Psoas muscle (tissue), 8 donors: ENCODE measurements around the gene FBXL19. TPM values are rescaled to one million over a fixed set of nuclear protein-coding genes. Genes with fewer than 3 reads are reported as not detected.
A peak's percentile ranks its signal among the peaks of the same experiment; 100 is the strongest.

Experiments
- ATAC-seq, 4 donors: fragments of 200-7000 bp; cut with Tn5 transposase; one replicate each; pipeline ENCODE4 v1.9.1; 2020; ENCODE audit warnings: moderate library complexity in 3 of 4, mild to moderate bottlenecking in 2 of 4
- DNase-seq, 2 donors: peaks; one replicate each; pipeline ENCODE4 v3.0.0-alpha.2; 2020
- H3K27ac ChIP-seq: fragments of 200-600 bp; one replicate; pipeline ENCODE4 v1.8.0; 2022
- H3K27me3 ChIP-seq, 3 donors: fragments of 200-600 bp in 1 of 3; one replicate each; pipeline versions ENCODE4 v1.6.1 to v1.8.0; 2013 to 2022; ENCODE audit warnings: low read length in 2 of 3, mild to moderate bottlenecking in 2 of 3, moderate library complexity in 1 of 3; ENCODE audit not compliant: insufficient read depth in 3 of 3
- H3K36me3 ChIP-seq, 2 donors: fragments of 200-600 bp in 1 of 2; one replicate each; pipeline versions ENCODE4 v1.6.1 to v1.8.0; 2013 to 2022; ENCODE audit warnings: low read depth in 1 of 2, mild to moderate bottlenecking in 1 of 2, moderate library complexity in 1 of 2; ENCODE audit not compliant: insufficient read depth in 1 of 2
- H3K4me1 ChIP-seq: fragments of 200-600 bp; one replicate; pipeline ENCODE4 v1.8.0; 2022
- H3K4me3 ChIP-seq: fragments of 200-600 bp; one replicate; pipeline ENCODE4 v1.8.0; 2022; ENCODE audit warnings: mild to moderate bottlenecking
- H3K9me3 ChIP-seq: fragments of 200-600 bp; one replicate; pipeline ENCODE4 v1.8.0; 2022
- CTCF ChIP-seq: fragments of 200-600 bp; IDR thresholded peaks from one replicate; pipeline ENCODE4 v1.8.0; 2022; ENCODE audit warnings: antibody characterized with exemption
- WGBS, 3 donors: extraction: QIAGEN DNeasy Blood & Tissue Kit; methylation state at CpG; one replicate each; pipeline versions ENCODE4 v1.1.6 to v1.1.7; 2013; 5-methylcytosine and 5-hydroxymethylcytosine counted together
- intact Hi-C, 2 donors: fragments of 100-400 bp; cut with DNase I; formaldehyde crosslinking; loops; one replicate each; pipeline versions ENCODE4 v1.11.0 to v1.14.2; 2022
- polyA plus RNA-seq, 3 donors: library from polyadenylated mRNA; stranded (reverse); fragments of 200-250 nt; gene quantifications; one replicate each; pipeline ENCODE4 v1.2.3, GENCODE V29; 2013
- total RNA-seq, 4 donors: library from RNA; stranded (reverse); fragmentation: NEBNext Ultra II Directional in 2 of 4; extraction: Animal tissue kit (Norgen Biotek cat#: 25700) in 2 of 4; gene quantifications; one replicate each; pipeline versions ENCODE4 v1.2.1 to v1.2.4, GENCODE V29; 2021 to 2023
- donor health status: healthy with polysubstance abuse.
- donor health status: DM: no; HTN: no; CAD: no; lungs with moderate emphysema.
- donor health status: Bipolar disorder and iron deficiency.
- donor health status: healthy.
- donor health status: DM: yes; HTN: yes; CAD: no.
- donor health status: DM: no; HTN: no; CAD: no.
- donor health status: DM: no; HTN: no; CAD: no.
- donor health status: DM: yes; HTN: yes; CAD: no.

Gene FBXL19
- total and polyA plus RNA-seq, 7 donors = 2.8 to 5.4 (median 4.1) TPM

- intact Hi-C loops = loop anchor here (2.0 to 5.0 kb wide), 2 partner anchors 19 to 34 kb away; partner anchors contain the start of gene BCL7C (in 1 of the 2)
Measured at GRCh38 chr16:30875871-30876801, 47.2 kb upstream of the FBXL19 start.

GRCh38 chr16:30876867-30877266 is 46.5 kb upstream of the FBXL19 start:
- Histone ChIP-seq H3K27me3 (no peaks in the 10 kb centered on the region), H3K36me3 (peaks cover 8 to 20% of the 10 kb centered on the region in 2 donors), H3K27ac (no peak overlapping the region), H3K4me3 (peak overlapping the region; percentile 94), H3K9me3 (no peaks in the 10 kb centered on the region), H3K4me1 (peaks cover 14% of the 10 kb centered on the region)
- TF ChIP-seq CTCF = no peak
- intact Hi-C loops = loop anchor here in 1 of 2 donors (5.0 kb wide), 1 partner anchor 35 kb away; no protein-coding TSS in a partner anchor
- ATAC-seq = no peak
- 72 to 92% (median 77%) methylated on average over 5 of the region's 5 CpGs for WGBS, 3 donors
- no peak for DNase-seq

More at GRCh38 chr16:30875871-30876801, 47.2 kb upstream of the FBXL19 start:
- peaks cover 8 to 20% of the 10 kb centered on the region in 2 donors for H3K36me3 ChIP-seq
- peak overlapping the region; percentile 94 for H3K4me3 ChIP-seq
- H3K9me3 ChIP-seq = no peaks in the 10 kb centered on the region
- WGBS, 3 donors = 6 to 12% (median 7%) methylated on average over 12 of the region's 12 CpGs
- ATAC-seq = no peak
- DNase-seq = no peak
- H3K4me1 ChIP-seq = peaks cover 14% of the 10 kb centered on the region
- H3K27me3 ChIP-seq = no peaks in the 10 kb centered on the region
- peak overlapping the region; percentile 90 for H3K27ac ChIP-seq
- TF ChIP-seq CTCF = no peak

GRCh38 chr16:30882429-30883310 is 40.7 kb upstream of the FBXL19 start:
- DNase-seq = no peak
- no peak for ATAC-seq

GRCh38 chr16:30884760-30885159 is 38.6 kb upstream of the FBXL19 start:
- Histone ChIP-seq H3K36me3 (peaks cover 8 to 58% of the 10 kb centered on the region in 2 donors), H3K27me3 (no peaks in the 10 kb centered on the region), H3K9me3 (no peaks in the 10 kb centered on the region), H3K4me1 (no peaks in the 10 kb centered on the region), H3K4me3 (no peak overlapping the region), H3K27ac (no peak overlapping the region)
- DNase-seq (no peak), ATAC-seq (no peak)
- intact Hi-C loops = no loop called here
- no peak for TF ChIP-seq CTCF
- 84 to 86% (median 85%) methylated on average over 3 of the region's 3 CpGs for WGBS, 3 donors

More at GRCh38 chr16:30882429-30883310, 40.7 kb upstream of the FBXL19 start:
- 71 to 79% (median 72%) methylated on average over 4 of the region's 4 CpGs for WGBS, 3 donors
- Histone ChIP-seq H3K36me3 (peaks cover 13 to 45% of the 10 kb centered on the region in 2 donors), H3K27ac (no peak overlapping the region), H3K27me3 (no peaks in the 10 kb centered on the region), H3K4me3 (no peak overlapping the region), H3K9me3 (no peaks in the 10 kb centered on the region), H3K4me1 (no peaks in the 10 kb centered on the region)
- TF ChIP-seq CTCF = no peak
- intact Hi-C loops = no loop called here
